Kidney capillary endothelial cell (primary cell): ENCODE measurements around the gene TUBB1.
A peak's percentile ranks its signal among the peaks of the same experiment; 100 is the strongest.
"Not testable (repeated sequence)": the region's sequence is repeated elsewhere in the genome, so short reads cannot be mapped to it uniquely, and the experiment has no call there.

Experiments used
- DNase-seq: peaks from one replicate; pipeline ENCODE4 v3.0.0-alpha.2; 2018; ENCODE audit warnings: low spot score

The TUBB1 gene

GRCh38 chr20:59020938-59021551 lies 1.8 kb downstream of the TUBB1 start:
- no peak for DNase-seq

GRCh38 chr20:59022754-59023153 lies 3.5 kb downstream of the TUBB1 start:
- no peak for DNase-seq

GRCh38 chr20:59023616-59024015 lies 4.4 kb downstream of the TUBB1 start:
- no peak for DNase-seq

GRCh38 chr20:59024111-59024530 lies 4.9 kb downstream of the TUBB1 start:
- DNase-seq: no peak

GRCh38 chr20:59025086-59025485 lies 5.9 kb downstream of the TUBB1 start:
- DNase-seq: no peak

GRCh38 chr20:59025511-59025910 lies 6.3 kb downstream of the TUBB1 start:
- DNase-seq: no peak

- DNase-seq: no peak
These were observed 7.9 kb downstream of the TUBB1 start for GRCh38 chr20:59026904-59027740.

- no peak for DNase-seq
These were observed 8.6 kb downstream of the TUBB1 start for GRCh38 chr20:59027741-59028320.

- no peak for DNase-seq
These were observed 9.6 kb downstream of the TUBB1 start for GRCh38 chr20:59028812-59029211.

- DNase-seq: no peak
These were observed 11.8 kb downstream of the TUBB1 start for GRCh38 chr20:59030911-59031563.

GRCh38 chr20:59031564-59032022 lies 12.4 kb downstream of the TUBB1 start:
- no peak for DNase-seq

GRCh38 chr20:59032023-59032712 lies 12.9 kb downstream of the TUBB1 start, which contains the start of gene ATP5F1E:
Gene ATP5F1E (minus strand): TSS chr20:59032335. CDS start chr20:59032251, 84 bp downstream.
- DNase-seq: peak; percentile 94

GRCh38 chr20:59032713-59033059 lies 13.5 kb downstream of the TUBB1 start:
- DNase-seq: peak; percentile 52

- DNase-seq: no peak
These were observed 13.9 kb downstream of the TUBB1 start for GRCh38 chr20:59033093-59033492.

GRCh38 chr20:59033616-59034165 lies 14.5 kb downstream of the TUBB1 start:
- no peak for DNase-seq

GRCh38 chr20:59035381-59035780 lies 16.2 kb downstream of the TUBB1 start:
- no peak for DNase-seq

GRCh38 chr20:59037386-59037785 lies 18.2 kb downstream of the TUBB1 start:
- DNase-seq: no peak

GRCh38 chr20:59039233-59039632 lies 20.0 kb downstream of the TUBB1 start:
- no peak for DNase-seq

- no peak for DNase-seq
These were observed 21.4 kb downstream of the TUBB1 start for GRCh38 chr20:59040667-59041066.

- DNase-seq: not testable (repeated sequence)
These were observed 22.3 kb downstream of the TUBB1 start for GRCh38 chr20:59041487-59041886.

GRCh38 chr20:59042151-59042795 lies 23.0 kb downstream of the TUBB1 start, which contains the start of gene PRELID3B:
Gene PRELID3B (minus strand): TSS chr20:59042786. CDS start chr20:59042730, 56 bp downstream.
- DNase-seq: no peak
